Measurements from ENCODE around the gene GPR15.

GPR15 gene

GRCh38 chr3:98580401-98581386, 48.9 kb downstream of the GPR15 start:
- Mint-ChIP-seq H3K4me1 (peaks cover 15% of the 10 kb centered on the region), H3K36me3 (ENCODE audit: low read depth) (peaks cover 61% of the 10 kb centered on the region), H3K27me3 (ENCODE audit: low read depth, poor library complexity) (no peaks in the 10 kb centered on the region), H3K9me3 (no peaks in the 10 kb centered on the region), H3K27ac (no peak overlapping the region), H3K4me3 (no peak overlapping the region)
- no peak for DNase-seq
- no peak for TF ChIP-seq CTCF (IDR thresholded peaks at IDR 0.05)

DNA sequence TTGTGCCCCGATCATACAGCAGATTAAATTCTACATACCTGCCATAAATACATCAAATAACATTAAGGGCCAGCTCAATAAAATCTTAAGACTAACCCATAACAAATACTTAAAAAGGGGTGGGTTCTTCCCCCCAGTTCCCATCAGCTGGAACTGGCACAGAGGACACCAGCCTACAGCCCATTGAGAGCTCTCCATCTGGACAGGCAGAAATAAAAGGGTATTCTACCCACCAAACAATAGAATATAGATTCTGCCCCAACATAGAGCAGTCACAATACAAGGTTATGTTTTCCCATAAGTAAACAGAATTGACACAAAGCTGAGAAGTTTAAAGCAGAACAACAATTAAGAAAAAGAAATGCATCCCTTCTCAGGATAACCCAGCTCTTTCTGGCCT, 49.7 kb downstream of the GPR15 start:
- H3K27me3 Mint-ChIP-seq (ENCODE audit: low read depth, poor library complexity): no peaks in the 10 kb centered on the region
- no peak overlapping the region for H3K27ac Mint-ChIP-seq
- TF ChIP-seq CTCF (IDR thresholded peaks at IDR 0.05): no peak
- peaks cover 65% of the 10 kb centered on the region for H3K36me3 Mint-ChIP-seq (ENCODE audit: low read depth)
- peaks cover 15% of the 10 kb centered on the region for H3K4me1 Mint-ChIP-seq
- DNase-seq: no peak
- H3K9me3 Mint-ChIP-seq: no peaks in the 10 kb centered on the region
- H3K4me3 Mint-ChIP-seq: no peak overlapping the region

GRCh38 chr3:98582042-98582441, 50.3 kb downstream of the GPR15 start:
- H3K4me3 Mint-ChIP-seq: no peak overlapping the region
- H3K9me3 Mint-ChIP-seq: no peaks in the 10 kb centered on the region
- no peak for TF ChIP-seq CTCF (IDR thresholded peaks at IDR 0.05)
- H3K4me1 Mint-ChIP-seq: peaks cover 15% of the 10 kb centered on the region
- H3K27me3 Mint-ChIP-seq (ENCODE audit: low read depth, poor library complexity): no peaks in the 10 kb centered on the region
- H3K27ac Mint-ChIP-seq: no peak overlapping the region
- no peak for DNase-seq
- H3K36me3 Mint-ChIP-seq (ENCODE audit: low read depth): peaks cover 67% of the 10 kb centered on the region

- no peak for DNase-seq
- H3K27ac Mint-ChIP-seq: no peak overlapping the region
- H3K4me1 Mint-ChIP-seq: peaks cover 15% of the 10 kb centered on the region
- TF ChIP-seq CTCF (IDR thresholded peaks at IDR 0.05): no peak
- no peak overlapping the region for H3K4me3 Mint-ChIP-seq
- H3K9me3 Mint-ChIP-seq: no peaks in the 10 kb centered on the region
- no peaks in the 10 kb centered on the region for H3K27me3 Mint-ChIP-seq (ENCODE audit: low read depth, poor library complexity)
- peaks cover 71% of the 10 kb centered on the region for H3K36me3 Mint-ChIP-seq (ENCODE audit: low read depth)
These were observed 52.0 kb downstream of the GPR15 start for GRCh38 chr3:98583766-98584165.
